PFSK-1 (cell line): ENCODE data around the gene C1orf21.

Source experiments
- FOXP2 ChIP-seq: optimal IDR thresholded peaks from 2 replicates; pipeline ENCODE3; 2011; ENCODE audit warnings: borderline replicate concordance, control low read depth, inconsistent platforms; ENCODE audit not compliant: insufficient read depth; ENCODE audit errors: extremely low read length, extremely low read depth
- POLR2AphosphoS5 ChIP-seq: IDR thresholded peaks from 2 replicates; pipeline ENCODE4 v1.6.1; 2012; ENCODE audit warnings: low read depth, mild to moderate bottlenecking, control low read depth, low read length, moderate library complexity
- REST ChIP-seq, 2 experiments: IDR thresholded peaks; 2 replicates each; pipeline versions ENCODE4 v1.6.1 to v1.8.0; 2011 to 2012; ENCODE audit warnings: low read depth in 2 of 2, low read length in 2 of 2, control low read depth in 1 of 2, inconsistent platforms in 1 of 2, mild to moderate bottlenecking in 1 of 2, moderate library complexity in 1 of 2; ENCODE audit not compliant: insufficient read depth in 1 of 2
- SIN3A ChIP-seq: IDR thresholded peaks from 2 replicates; pipeline ENCODE4 v1.6.1; 2012; ENCODE audit warnings: mild to moderate bottlenecking, low read length, moderate library complexity, borderline replicate concordance; ENCODE audit not compliant: insufficient read depth
- TAF1 ChIP-seq: IDR thresholded peaks from 2 replicates; pipeline ENCODE4 v1.6.1; 2012; ENCODE audit warnings: low read length, control low read depth, borderline replicate concordance; ENCODE audit not compliant: insufficient read depth

The C1orf21 gene

GRCh38 chr1:184655185-184655584, 268.4 kb downstream of the C1orf21 start:
- no peak for TF ChIP-seq POLR2AphosphoS5
- TF ChIP-seq FOXP2, result no peak
- TF ChIP-seq TAF1, result no peak
- TF ChIP-seq REST (IDR thresholded peaks at IDR 0.05; ENCODE audit: insufficient read depth in 1 of 2, low read depth in 2 of 2, low read length in 2 of 2), result no peak
- TF ChIP-seq SIN3A, result no peak

- TF ChIP-seq SIN3A, result no peak
- no peak for TF ChIP-seq REST (IDR thresholded peaks at IDR 0.05; ENCODE audit: insufficient read depth in 1 of 2, low read depth in 2 of 2, low read length in 2 of 2)
- TF ChIP-seq TAF1, result no peak
- no peak for TF ChIP-seq POLR2AphosphoS5
- no peak for TF ChIP-seq FOXP2
These were observed 269.4 kb downstream of the C1orf21 start for GRCh38 chr1:184656221-184656620.

GRCh38 chr1:184658055-184658454, 271.2 kb downstream of the C1orf21 start:
- TF ChIP-seq POLR2AphosphoS5 (no peak), SIN3A (no peak), TAF1 (no peak), FOXP2 (no peak), REST (IDR thresholded peaks at IDR 0.05; ENCODE audit: insufficient read depth in 1 of 2, low read depth in 2 of 2, low read length in 2 of 2) (no peak)

- TF ChIP-seq FOXP2, result no peak
- TF ChIP-seq POLR2AphosphoS5, result no peak
- no peak for TF ChIP-seq TAF1
- TF ChIP-seq REST (IDR thresholded peaks at IDR 0.05; ENCODE audit: insufficient read depth in 1 of 2, low read depth in 2 of 2, low read length in 2 of 2), result no peak
- TF ChIP-seq SIN3A, result no peak
These were observed 273.8 kb downstream of the C1orf21 start for GRCh38 chr1:184660462-184661191.
